NCI-H446 treated with DMSO at 0.1 percent for 48 hours (cell line): Measurements from ENCODE around the gene STK10.
"Not testable (repeated sequence)": the region's sequence is repeated elsewhere in the genome, so short reads cannot be mapped to it uniquely, and the experiment has no call there.

Experiments used
- DNase-seq: peaks from one replicate; lab custom pipeline; 2025; lab: John Stamatoyannopoulos, UW

Gene STK10

GRCh38 chr5:172165465-172165864, 22.6 kb downstream of the STK10 start:
- no peak for DNase-seq

DNA sequence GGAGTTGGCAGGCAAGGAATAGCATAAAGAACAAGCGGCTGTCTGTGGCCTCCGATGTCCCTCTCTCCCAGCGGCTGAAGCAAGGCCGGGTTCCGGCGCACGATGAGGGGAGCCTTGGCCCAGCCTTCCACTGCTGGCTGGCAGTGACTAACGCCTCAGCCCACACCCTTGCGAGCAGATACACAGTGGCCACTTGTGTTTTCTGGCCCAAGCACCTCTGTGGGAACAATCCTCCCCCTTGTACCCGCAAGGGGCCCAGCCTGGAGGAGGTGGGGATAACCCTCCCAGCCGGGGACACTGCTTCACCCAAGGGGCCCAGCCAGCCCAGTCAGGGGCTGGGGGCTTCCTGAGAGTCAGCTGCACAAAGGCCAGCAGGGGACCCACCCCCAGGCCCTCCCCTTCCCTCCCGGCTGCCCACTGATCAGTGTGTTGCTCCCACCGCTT, 23.2 kb downstream of the STK10 start:
- DNase-seq: no peak

DNA sequence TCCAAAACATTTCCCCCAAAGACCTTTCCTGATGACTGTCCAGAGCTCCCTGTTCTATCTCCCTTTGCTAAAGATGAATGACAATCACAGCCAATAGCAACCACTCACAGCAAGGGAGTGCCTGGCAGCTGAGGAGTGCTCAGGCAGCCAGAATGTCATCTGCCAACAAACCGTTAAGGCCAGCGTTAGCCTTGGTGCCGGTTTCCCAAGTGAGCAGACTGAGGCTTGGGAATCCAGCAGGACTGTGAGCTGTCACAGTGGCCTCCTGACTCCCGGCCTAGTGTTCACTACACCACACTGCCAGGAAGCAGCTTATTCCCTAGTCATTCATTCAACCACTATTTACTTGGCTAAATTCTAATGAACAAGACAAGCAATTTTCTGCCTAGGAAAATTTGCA, 24.7 kb downstream of the STK10 start:
- peak; percentile 42 for DNase-seq

DNA sequence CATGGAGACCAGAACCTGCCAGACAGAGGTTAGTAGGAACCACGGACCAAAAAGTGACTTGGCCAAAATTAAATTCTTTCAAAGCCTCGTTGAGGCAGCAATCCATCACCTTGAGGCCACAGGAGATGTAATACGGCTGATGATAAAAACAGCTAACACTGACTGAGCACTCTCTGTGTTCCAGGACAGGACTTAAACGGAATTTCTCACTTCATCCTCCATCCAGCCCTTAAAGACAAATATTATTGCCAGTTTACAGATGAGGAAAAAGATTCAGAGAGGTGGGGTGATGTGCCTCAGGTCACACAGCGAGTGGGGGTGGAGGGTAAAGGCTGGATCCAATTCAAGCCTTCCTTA, 25.1 kb downstream of the STK10 start:
- DNase-seq: no peak

GRCh38 chr5:172162323-172162986, 25.6 kb downstream of the STK10 start:
- no peak for DNase-seq

DNA sequence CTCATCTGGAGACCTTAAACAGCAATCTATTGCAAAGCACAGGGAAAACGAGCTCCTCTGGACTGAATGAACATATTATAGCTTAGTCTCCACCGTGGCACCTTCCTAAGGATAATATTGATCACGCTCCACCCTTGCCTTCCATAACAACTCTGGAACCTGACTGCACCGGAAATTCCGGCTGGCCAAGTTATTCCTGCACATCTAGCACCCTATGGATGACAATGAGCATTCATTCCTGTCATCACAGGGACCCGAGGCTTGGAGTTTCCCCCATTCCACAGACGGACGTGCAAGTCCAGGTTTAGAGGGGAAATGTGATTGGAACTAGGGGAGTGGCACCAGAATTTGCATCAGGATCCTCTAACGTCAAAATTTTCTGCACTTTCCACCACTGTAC, 27.5 kb downstream of the STK10 start:
- no peak for DNase-seq

DNA sequence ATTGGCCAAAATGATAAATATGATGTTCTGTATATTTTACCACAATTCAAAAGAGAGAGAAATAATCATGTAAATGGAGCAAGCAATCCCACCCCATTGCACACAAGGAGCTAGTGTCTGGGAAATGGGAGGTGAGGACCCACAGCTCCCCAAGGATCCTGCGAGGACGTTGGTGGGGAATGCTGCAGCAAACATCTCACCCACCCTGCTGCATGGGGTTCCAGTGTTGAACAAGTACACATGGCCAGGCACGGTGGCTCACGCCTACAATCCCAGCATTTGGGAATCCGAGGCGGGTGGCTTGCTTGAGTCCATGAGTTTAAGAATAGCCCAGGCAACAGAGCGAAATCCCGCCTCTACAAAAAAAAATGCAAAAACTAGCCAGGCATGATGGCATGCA, 29.0 kb downstream of the STK10 start:
- no peak for DNase-seq

DNA sequence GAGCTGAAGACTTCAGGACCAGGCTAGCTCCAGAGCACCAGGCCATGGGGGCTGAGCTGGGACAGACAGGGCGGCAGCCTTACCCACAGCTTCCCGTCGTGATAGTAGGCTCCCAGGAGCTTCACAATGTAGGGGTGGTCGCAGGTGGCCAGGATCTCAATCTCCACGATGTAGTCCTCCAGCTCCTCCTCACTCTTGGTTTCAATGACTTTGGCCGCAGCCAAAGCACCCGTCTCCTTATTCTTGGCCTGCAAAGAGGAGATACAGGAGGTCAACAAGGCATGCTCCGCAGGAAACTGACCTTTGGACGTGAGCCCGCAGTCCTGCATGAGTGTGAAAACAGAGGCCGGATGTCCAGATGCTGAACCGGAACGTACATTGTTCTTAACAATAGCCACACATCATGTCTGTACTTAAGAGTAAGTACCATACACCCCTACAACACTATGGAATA, 31.5 kb downstream of the STK10 start:
- no peak for DNase-seq

- not testable (repeated sequence) for DNase-seq
Observed at GRCh38 chr5:172155101-172155500, 32.9 kb downstream of the STK10 start.

DNA sequence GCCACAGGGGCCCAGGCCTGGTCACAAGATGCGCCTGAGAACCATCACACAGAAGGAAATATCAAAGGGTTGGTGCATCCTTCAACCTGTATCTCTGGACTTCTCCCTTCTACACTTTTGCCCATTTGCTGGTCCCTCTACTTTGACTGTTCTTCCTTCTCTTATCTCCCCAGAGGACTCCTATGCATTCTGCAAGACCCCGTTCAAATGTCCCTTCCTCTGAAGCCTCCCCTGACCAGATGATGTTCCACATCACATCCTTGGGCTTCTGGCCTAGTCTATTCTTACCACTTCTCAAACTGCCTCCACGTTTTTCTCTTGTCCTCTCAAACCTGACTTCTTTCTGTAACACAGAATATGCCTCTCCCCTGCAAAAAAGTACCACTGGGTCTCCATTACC, 34.3 kb downstream of the STK10 start:
- no peak for DNase-seq

DNA sequence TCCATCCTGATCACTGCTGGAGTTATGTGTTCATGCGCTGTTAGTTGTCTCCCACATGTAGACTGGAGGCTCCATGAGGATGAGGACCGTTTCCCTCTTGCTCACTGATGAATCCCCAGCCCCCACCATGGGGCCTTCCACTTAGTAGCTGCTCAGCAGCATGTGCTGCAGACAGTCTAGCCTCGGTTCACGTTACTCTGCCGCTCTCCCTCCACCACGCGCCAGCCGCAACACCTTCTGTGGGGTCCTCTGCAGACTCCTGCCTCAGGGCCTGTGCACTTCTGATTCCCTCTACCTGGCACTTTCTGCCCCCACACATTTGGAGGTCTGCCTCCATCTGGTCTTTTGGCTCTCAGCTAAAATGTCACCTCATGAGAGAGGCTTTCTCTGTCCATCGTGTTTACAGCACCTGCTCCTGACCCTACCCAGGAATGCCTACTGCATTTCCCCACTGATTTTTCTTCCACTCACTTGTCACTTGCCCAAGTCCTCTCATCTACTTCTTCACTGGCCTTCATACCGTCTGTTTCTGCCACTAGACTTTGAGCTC, 36.3 kb downstream of the STK10 start:
- DNase-seq: no peak

- no peak for DNase-seq
Observed at GRCh38 chr5:172150514-172151425, 37.3 kb downstream of the STK10 start.

GRCh38 chr5:172149481-172149880, 38.5 kb downstream of the STK10 start:
- not testable (repeated sequence) for DNase-seq

- no peak for DNase-seq
Observed at GRCh38 chr5:172149073-172149472, 39.0 kb downstream of the STK10 start.

DNA sequence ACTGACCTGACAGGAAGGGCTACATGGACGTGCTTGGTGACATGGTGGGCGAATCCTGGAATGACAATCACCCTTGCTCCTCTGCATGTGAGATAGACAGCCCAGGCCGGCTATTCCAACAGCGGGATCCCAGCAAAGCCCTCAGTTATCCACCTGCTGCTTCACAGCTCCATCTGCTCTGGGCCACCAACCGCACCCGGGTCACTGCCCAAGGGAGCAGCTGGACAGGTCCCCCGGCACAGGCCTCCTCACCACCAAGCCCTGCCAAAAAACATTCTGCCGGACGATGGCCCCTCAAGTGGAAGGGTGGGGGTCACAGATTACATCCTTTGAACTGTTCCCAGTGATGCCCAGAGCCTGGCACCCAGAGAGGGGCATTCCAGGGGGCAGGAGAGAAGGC, 39.6 kb downstream of the STK10 start:
- DNase-seq: no peak

- no peak for DNase-seq
Observed at GRCh38 chr5:172147857-172148256, 40.2 kb downstream of the STK10 start.

DNA sequence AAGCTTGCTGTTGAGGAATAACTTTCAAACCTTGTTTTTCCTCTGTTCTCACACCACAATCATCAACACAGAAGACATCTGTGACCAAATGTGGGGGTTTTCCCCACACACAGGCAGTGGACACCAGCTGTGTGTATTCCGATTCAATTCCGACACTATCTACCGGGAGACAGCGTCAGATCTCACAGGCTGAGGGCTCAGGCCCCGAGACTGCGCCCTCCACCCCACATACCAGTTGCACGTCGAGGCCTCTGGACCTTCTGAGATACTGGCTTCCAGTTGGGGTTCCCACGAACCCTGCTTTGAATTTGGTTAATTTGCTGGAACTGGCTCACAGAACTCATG, 41.3 kb downstream of the STK10 start:
- DNase-seq: no peak

- no peak for DNase-seq
Observed at GRCh38 chr5:172145870-172146747, 41.9 kb downstream of the STK10 start.

DNA sequence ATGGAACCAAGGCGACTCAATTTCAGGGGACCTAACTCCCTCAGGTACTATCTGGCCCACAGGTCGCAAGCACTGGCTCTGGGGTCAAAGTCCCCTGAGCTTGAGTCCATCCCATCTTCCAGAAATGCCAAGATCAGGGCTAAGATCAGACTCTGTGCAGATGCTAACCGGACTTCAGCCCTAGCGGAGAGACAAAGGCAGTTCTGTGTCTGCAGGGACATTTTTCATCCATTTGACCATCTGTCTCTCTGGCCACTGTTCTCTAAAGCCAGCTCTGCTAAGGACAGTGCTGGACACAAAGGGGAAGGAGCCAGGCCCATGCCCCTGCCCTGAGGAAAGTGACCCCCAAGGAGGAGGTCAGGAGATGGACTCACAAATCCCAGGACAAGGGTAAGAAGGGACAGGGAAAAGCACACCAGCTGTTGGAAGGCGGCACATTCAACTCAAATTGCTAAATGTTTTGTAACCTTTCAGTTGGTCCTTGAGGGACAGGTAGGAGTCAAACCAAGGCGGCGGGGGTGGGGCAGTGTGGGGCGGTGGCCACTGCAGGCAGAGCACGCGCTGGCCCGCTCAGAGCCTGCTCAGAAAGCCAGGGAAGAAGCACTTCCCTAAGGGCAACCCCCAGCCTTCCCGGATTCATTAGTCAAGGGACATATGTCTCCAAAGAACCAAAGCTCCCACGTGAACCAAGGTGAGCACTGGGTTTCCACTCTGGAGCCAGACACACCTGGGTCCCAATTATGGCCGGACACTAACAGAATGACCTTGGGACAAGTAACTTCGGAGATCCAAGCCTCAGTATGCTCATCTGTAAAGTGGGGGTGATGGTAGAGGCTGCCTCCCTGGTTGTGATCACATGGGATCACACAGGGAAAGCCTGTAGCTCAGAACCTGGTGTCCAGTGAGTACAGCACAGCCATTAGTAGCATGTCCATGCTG, 42.8 kb downstream of the STK10 start:
- no peak for DNase-seq

DNA sequence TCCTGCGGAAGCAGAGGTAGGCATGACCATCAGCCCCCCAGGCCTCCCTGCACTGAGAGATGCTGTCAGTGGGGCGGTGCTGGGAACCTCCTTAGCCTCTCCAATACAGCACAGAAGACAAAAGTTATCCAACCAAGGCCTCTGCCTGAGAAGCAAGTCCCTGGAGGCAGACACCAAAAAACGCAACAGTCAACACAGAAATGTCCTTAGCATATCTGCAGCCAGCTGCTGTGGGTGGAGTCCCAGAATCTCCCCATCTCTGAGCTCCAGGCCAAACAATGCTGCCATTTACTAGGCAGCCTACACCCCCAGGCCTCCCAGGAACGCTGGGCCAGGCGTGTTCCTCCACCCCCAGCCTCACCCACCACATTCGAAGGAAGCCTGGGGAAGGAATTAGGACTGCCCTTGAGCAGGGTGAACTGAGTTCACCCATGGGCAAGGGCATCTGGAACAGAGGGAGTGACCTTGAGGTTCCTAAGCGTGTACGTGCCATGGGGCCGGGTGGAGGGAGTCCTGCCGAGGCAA, 43.7 kb downstream of the STK10 start:
- DNase-seq: no peak

DNA sequence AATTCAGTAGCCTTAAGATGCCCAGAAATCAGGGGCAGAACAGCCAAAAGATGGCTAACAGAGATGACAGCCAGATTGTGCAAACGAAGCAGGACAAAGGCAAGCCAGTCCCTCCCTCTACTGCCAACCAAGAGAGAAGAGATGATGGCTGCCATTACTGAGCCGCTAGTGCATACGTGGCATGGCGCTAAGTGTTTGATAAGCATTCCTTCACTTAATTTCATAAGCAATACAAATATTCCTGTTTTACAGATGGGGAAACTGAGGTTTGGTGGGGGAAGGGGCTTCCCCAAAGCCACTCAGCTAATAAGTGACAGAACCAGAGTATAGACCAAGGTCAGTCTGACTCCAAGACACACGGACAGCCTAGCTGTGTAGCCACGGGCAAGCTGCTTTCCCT, 44.1 kb downstream of the STK10 start:
- DNase-seq: no peak
